HepG2 (cell line): ENCODE data around the gene KCNH1.

Experiments used
- CTCF ChIP-seq: sonication (generic); formaldehyde crosslinking; IDR thresholded peaks from 2 replicates; pipeline ENCODE4 v1.5.0; 2020; ENCODE audit warnings: mild to moderate bottlenecking, missing genetic modification reagents, moderate library complexity
- ESRRA ChIP-seq: sonication (generic); formaldehyde crosslinking; IDR thresholded peaks from 2 replicates; pipeline ENCODE4 v1.5.1; 2020; ENCODE audit warnings: mild to moderate bottlenecking, low read depth, missing genetic modification reagents
- GATAD1 ChIP-seq: IDR thresholded peaks from 2 replicates; pipeline ENCODE4 v1.6.1; 2016; ENCODE audit warnings: missing genetic modification reagents, missing compliant biosample characterization
- GMEB1 ChIP-seq: sonication (generic); formaldehyde crosslinking; IDR thresholded peaks from 2 replicates; pipeline ENCODE4 v1.5.1; 2020; ENCODE audit warnings: missing genetic modification reagents, mild to moderate bottlenecking, borderline replicate concordance
- GTF3A ChIP-seq: sonication (generic); formaldehyde crosslinking; conservative IDR thresholded peaks from 2 replicates; pipeline ENCODE4 v1.4.0; 2020; ENCODE audit warnings: mild to moderate bottlenecking, missing genetic modification reagents
- MNT ChIP-seq: fragments of 450-650 bp; IDR thresholded peaks from 2 replicates; pipeline ENCODE4 v1.6.1; 2016
- RAD51 ChIP-seq: fragments of 450-650 bp; IDR thresholded peaks from 2 replicates; pipeline ENCODE4 v1.6.1; 2016; ENCODE audit warnings: borderline replicate concordance
- RBAK ChIP-seq: sonication (generic); formaldehyde crosslinking; IDR thresholded peaks from 2 replicates; pipeline ENCODE4 v1.5.1; 2020; ENCODE audit warnings: mild to moderate bottlenecking, missing genetic modification reagents
- REPIN1 ChIP-seq: sonication (generic); formaldehyde crosslinking; IDR thresholded peaks from 2 replicates; pipeline ENCODE4 v1.8.0; 2022; ENCODE audit warnings: missing genetic modification reagents, low read depth, mild to moderate bottlenecking, borderline replicate concordance
- SMARCE1 ChIP-seq: fragments of 450-650 bp; IDR thresholded peaks from 2 replicates; pipeline ENCODE4 v1.6.1; 2017; ENCODE audit warnings: borderline replicate concordance
- YY1 ChIP-seq: IDR thresholded peaks from 2 replicates; pipeline ENCODE4 v1.6.1; 2011; ENCODE audit warnings: low read length, low read depth, moderate library complexity, mild to moderate bottlenecking; ENCODE audit not compliant: insufficient read depth, insufficient replicate concordance
- ZNF44 ChIP-seq: sonication (generic); formaldehyde crosslinking; IDR thresholded peaks from 2 replicates; pipeline ENCODE4 v1.5.1; 2020; ENCODE audit warnings: mild to moderate bottlenecking, missing genetic modification reagents

GRCh38 chr1:211114446-211114845 is 19.5 kb downstream of the KCNH1 start:
- TF ChIP-seq ESRRA (CRISPR knock-in tag) (no peak), RBAK (CRISPR knock-in tag) (no peak), ZNF44 (CRISPR knock-in tag) (no peak), MNT (no peak), RAD51 (no peak), GATAD1 (no peak), SMARCE1 (no peak), GMEB1 (CRISPR knock-in tag) (no peak), REPIN1 (CRISPR knock-in tag) (no peak), CTCF (no peak), YY1 (no peak), GTF3A (CRISPR knock-in tag) (no peak)
